GM19438 (cell line): ENCODE results near the gene WASHC1.
"Not testable (repeated sequence)": the region's sequence is repeated elsewhere in the genome, so short reads cannot be mapped to it uniquely, and the experiment has no call there.

Experiments
- ATAC-seq: cut with Tn5 transposase; IDR thresholded peaks from one replicate; pipeline ENCODE4 v1.9.1; 2021; ENCODE audit warnings: low read depth; ENCODE audit not compliant: unreplicated experiment

Gene WASHC1

DNA sequence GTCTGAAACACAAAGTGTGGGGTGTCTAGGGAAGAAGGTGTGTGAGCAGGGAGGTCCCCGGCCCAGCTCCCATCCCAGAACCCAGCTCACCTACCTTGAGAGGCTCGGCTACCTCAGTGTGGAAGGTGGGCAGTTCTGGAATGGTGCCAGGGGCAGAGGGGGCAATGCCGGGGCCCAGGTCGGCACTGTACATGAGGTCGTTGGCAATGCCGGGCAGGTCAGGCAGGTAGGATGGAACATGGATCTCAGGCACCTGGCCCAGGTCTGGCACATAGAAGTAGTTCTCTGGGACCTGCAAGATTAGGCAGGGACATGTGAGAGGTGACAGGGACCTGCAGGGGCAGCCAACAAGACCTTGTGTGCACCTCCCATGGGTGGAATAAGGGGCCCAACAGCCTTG is 12.4 kb downstream of the WASHC1 start:
- ATAC-seq: not testable (repeated sequence)

DNA sequence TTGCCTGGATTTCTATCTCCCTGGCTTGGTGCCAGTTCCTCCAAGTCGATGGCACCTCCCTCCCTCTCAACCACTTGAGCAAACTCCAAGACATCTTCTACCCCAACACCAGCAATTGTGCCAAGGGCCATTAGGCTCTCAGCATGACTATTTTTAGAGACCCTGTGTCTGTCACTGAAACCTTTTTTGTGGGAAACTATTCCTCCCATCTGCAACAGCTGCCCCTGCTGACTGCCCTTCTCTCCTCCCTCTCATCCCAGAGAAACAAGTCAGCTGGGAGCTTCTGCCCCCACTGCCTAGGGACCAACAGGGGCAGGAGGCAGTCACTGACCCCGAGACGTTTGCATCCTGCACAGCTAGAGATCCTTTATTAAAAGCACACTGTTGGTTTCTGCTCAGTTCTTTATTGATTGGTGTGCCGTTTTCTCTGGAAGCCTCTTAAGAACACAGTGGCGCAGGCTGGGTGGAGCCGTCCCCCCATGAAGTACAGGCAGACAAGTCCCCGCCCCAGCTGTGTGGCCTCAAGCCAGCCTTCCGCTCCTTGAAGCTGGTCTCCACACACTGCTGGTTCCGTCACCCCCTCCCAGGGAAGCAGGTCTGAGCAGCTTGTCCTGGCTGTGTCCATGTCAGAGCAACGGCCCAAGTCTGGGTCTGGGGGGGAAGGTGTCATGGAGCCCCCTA is 15.0 kb downstream of the WASHC1 start:
- ATAC-seq: not testable (repeated sequence)

DNA sequence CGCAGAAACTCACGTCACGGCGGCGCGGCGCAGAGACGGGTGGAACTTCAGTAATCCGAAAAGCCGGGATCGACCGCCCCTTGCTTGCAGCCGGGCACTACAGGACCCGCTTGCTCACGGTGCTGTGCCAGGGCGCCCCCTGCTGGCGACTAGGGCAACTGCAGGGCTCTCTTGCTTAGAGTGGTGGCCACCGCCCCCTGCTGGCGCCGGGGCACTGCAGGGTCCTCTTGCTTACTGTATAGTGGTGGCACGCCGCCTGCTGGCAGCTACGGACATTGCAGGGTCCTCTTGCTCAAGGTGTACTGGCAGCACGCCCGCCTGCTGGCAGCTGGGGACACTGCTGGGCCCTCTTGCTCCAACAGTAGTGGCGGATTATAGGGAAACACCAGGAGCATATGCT is 18.1 kb downstream of the WASHC1 start:
- not testable (repeated sequence) for ATAC-seq

DNA sequence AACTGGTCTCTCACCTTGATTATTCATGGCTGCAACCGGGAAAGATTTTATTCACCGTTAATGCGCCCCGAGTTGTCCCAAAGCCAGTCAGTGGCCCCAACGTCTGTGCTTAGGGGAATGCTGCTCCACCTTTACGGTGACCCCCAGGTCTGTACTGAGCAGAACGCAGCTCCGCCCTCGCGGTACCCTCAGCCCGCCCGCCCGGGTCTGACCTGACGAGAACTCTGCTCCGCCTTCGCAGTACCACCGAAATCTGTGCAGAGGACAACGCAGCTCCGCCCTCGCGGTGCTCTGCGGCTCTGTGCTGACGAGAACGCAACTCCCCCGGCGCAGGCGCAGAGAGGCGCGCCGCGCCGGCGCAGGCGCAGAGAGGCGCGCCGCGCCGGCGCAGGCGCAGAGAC is 18.6 kb downstream of the WASHC1 start:
- not testable (repeated sequence) for ATAC-seq

DNA sequence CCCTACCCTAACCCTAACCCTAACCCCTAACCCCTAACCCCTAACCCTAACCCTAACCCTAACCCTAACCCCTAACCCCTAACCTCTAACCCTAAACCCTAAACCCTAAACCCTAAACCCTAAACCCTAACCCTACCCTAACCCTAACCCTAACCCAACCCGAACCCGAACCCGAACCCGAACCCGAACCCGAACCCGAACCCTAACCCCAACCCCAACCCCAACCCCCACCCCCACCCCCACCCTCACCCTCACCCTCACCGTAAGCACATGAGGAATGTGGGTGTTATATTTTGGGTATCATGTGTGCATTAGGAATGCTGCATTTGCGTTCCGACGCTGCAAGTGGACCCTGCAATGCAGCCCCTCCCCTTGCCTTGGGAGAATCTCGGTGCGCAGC is 19.0 kb downstream of the WASHC1 start:
- ATAC-seq: not testable (repeated sequence)
